Vagina (tissue), 2 donors: ENCODE measurements around the gene ANO8.

ENCODE experiments used
- CTCF ChIP-seq, 3 experiments: fragments of 450-650 bp in 2 of 3; fragments of 200-600 bp in 1 of 3; sonication (generic) in 1 of 3; IDR thresholded peaks; one replicate each; pipeline ENCODE4 v1.5.1; 2017 to 2019; ENCODE audit warnings: antibody characterized with exemption in 3 of 3, mild to moderate bottlenecking in 2 of 3, moderate library complexity in 2 of 3
- POLR2A ChIP-seq, 2 donors: fragments of 450-650 bp; IDR thresholded peaks; one replicate each; pipeline ENCODE4 v1.6.1; 2017; ENCODE audit warnings: antibody characterized with exemption in 2 of 2, mild to moderate bottlenecking in 2 of 2, moderate library complexity in 2 of 2

- TF ChIP-seq CTCF (IDR thresholded peaks at IDR 0.05) (no peak), POLR2A (IDR thresholded peaks at IDR 0.05) (no peak)
Measured at GRCh38 chr19:17348700-17349099, 14.0 kb upstream of the ANO8 start.
